Spleen (tissue), 11 donors: Measurements from ENCODE around the gene ATE1. TPM values are rescaled to one million over a fixed set of nuclear protein-coding genes. Genes with fewer than 3 reads are reported as not detected.

ENCODE experiments used
- DNase-seq: peaks from one replicate; pipeline ENCODE4 v3.0.0-alpha.2; 2020
- H3K27ac ChIP-seq, 8 donors: fragments of 200-600 bp; sonication (generic) in 7 of 8; 1 replicate in 4 of 8; 2 replicates in 4 of 8; pipeline versions ENCODE4 v1.5.0 to v1.8.0; 2016 to 2021; ENCODE audit warnings: inconsistent platforms in 4 of 8, mild to moderate bottlenecking in 4 of 8, moderate library complexity in 1 of 8
- H3K27me3 ChIP-seq, 7 donors: fragments of 200-600 bp; sonication (generic) in 6 of 7; replicated peaks in 1 of 7; 1 replicate in 4 of 7; 2 replicates in 3 of 7; pipeline versions ENCODE4 v1.5.0 to v1.8.0; 2016 to 2021; ENCODE audit warnings: inconsistent platforms in 3 of 7, mild to moderate bottlenecking in 1 of 7
- H3K36me3 ChIP-seq, 6 donors: fragments of 200-600 bp; sonication (generic) in 5 of 6; 1 replicate in 4 of 6; 2 replicates in 2 of 6; pipeline versions ENCODE4 v1.5.0 to v1.8.0; 2016 to 2021; ENCODE audit warnings: inconsistent platforms in 2 of 6
- H3K4me1 ChIP-seq, 6 donors: fragments of 200-600 bp; sonication (generic) in 5 of 6; 1 replicate in 3 of 6; 2 replicates in 3 of 6; pipeline versions ENCODE4 v1.5.0 to v1.8.0; 2016 to 2021; ENCODE audit warnings: inconsistent platforms in 3 of 6
- H3K4me3 ChIP-seq, 8 donors: fragments of 200-600 bp; sonication (generic) in 7 of 8; 1 replicate in 4 of 8; 2 replicates in 4 of 8; pipeline versions ENCODE4 v1.5.0 to v1.8.0; 2016 to 2021; ENCODE audit warnings: inconsistent platforms in 4 of 8, mild to moderate bottlenecking in 4 of 8, moderate library complexity in 2 of 8
- H3K9me3 ChIP-seq, 8 donors: fragments of 200-600 bp; sonication (generic) in 7 of 8; 1 replicate in 4 of 8; 2 replicates in 4 of 8; pipeline versions ENCODE4 v1.5.0 to v1.8.0; 2016 to 2021; ENCODE audit warnings: inconsistent platforms in 4 of 8
- CTCF ChIP-seq, 11 experiments: fragments of 200-600 bp in 7 of 11; fragments of 450-650 bp in 4 of 11; sonication (generic) in 4 of 11; IDR thresholded peaks in 8 of 11; conservative IDR thresholded peaks in 3 of 11; 1 replicate in 7 of 11; 2 replicates in 4 of 11; pipeline versions ENCODE4 v1.4.0 to v1.8.0; 2016 to 2021; ENCODE audit warnings: antibody characterized with exemption in 11 of 11, inconsistent platforms in 4 of 11, mild to moderate bottlenecking in 1 of 11
- POLR2A ChIP-seq, 3 donors: fragments of 450-650 bp; IDR thresholded peaks; one replicate each; pipeline ENCODE4 v1.5.1; 2017; ENCODE audit warnings: antibody characterized with exemption in 3 of 3, mild to moderate bottlenecking in 1 of 3
- POLR2AphosphoS5 ChIP-seq, 3 donors: sonication (generic); formaldehyde crosslinking; IDR thresholded peaks; one replicate each; pipeline ENCODE4 v1.5.1; 2017; ENCODE audit warnings: antibody characterized with exemption in 3 of 3
- WGBS, 5 donors: extraction: QIAGEN DNeasy Blood & Tissue Kit in 3 of 5; methylation state at CpG; one replicate each; pipeline versions ENCODE4 v1.1.5 to v1.1.7; 2013 to 2018; 5-methylcytosine and 5-hydroxymethylcytosine counted together
- intact Hi-C: fragments of 100-400 bp; cut with DNase I; formaldehyde crosslinking; loops from one replicate; pipeline ENCODE4 v1.15.0; 2023; ENCODE audit warnings: low total_unique reads
- polyA plus RNA-seq, 3 donors: library from polyadenylated mRNA; stranded (reverse); fragments of 200-250 nt; gene quantifications; one replicate each; pipeline ENCODE4 v1.2.1, GENCODE V29; 2013
- total RNA-seq, 7 donors: library from RNA; depleted of rRNA in 3 of 7; stranded (reverse); fragments of >200 nt in 3 of 7; fragmentation: NEBNext Ultra II Directional in 4 of 7; extraction: Animal tissue kit (Norgen Biotek cat#: 25700) in 4 of 7; gene quantifications; one replicate each; pipeline versions ENCODE4 v1.1.0 to v1.2.1, GENCODE V29; 2016 to 2021
- donor health status: healthy with polysubstance abuse.
- donor health status: DM: no; HTN: no; CAD: no; lungs with moderate emphysema.
- donor health status: DM: no; HTN: no; CAD: no.
- donor health status: Bipolar disorder and iron deficiency.
- donor health status: healthy.
- donor health status: DM: no; HTN: no; CAD: no.
- donor health status: DM: yes; HTN: yes; CAD: no.

ATE1 gene
- total and polyA plus RNA-seq, 10 donors, result 5.4 to 38.9 (median 29.9) TPM

GRCh38 chr10:121841862-121842261 is 86.0 kb downstream of the ATE1 start:
- Histone ChIP-seq H3K4me1 (no peaks in the 10 kb centered on the region), H3K27ac (no peak overlapping the region), H3K36me3 (peaks cover 0 to 61% (median 6%) of the 10 kb centered on the region in 6 donors), H3K27me3 (no peaks in the 10 kb centered on the region), H3K9me3 (peaks cover 0 to 19% (median 15%) of the 10 kb centered on the region in 8 donors), H3K4me3 (no peak overlapping the region)
- no peak for DNase-seq
- intact Hi-C loops, result no loop called here
- TF ChIP-seq POLR2AphosphoS5 (IDR thresholded peaks at IDR 0.05) (no peak), CTCF (IDR thresholded peaks at IDR 0.05 in 8 of 11, conservative IDR thresholded peaks at IDR 0.05 in 3 of 11) (no peak), POLR2A (IDR thresholded peaks at IDR 0.05) (no peak)

- TF ChIP-seq POLR2A (IDR thresholded peaks at IDR 0.05) (no peak), CTCF (IDR thresholded peaks at IDR 0.05 in 8 of 11, conservative IDR thresholded peaks at IDR 0.05 in 3 of 11) (no peak), POLR2AphosphoS5 (IDR thresholded peaks at IDR 0.05) (no peak)
Observed at GRCh38 chr10:121838931-121839330, 88.9 kb downstream of the ATE1 start.

GRCh38 chr10:121838149-121838548 is 89.7 kb downstream of the ATE1 start:
- no peak for DNase-seq
- Histone ChIP-seq H3K4me1 (no peaks in the 10 kb centered on the region), H3K4me3 (no peak overlapping the region), H3K36me3 (peaks cover 0 to 70% (median 13%) of the 10 kb centered on the region in 6 donors), H3K9me3 (no peaks in the 10 kb centered on the region), H3K27me3 (no peaks in the 10 kb centered on the region), H3K27ac (no peak overlapping the region)
- intact Hi-C loops, result no loop called here
- 51 to 88% (median 77%) methylated on average over 3 to 4 of the region's 4 CpGs for WGBS, 5 donors
- no peak for TF ChIP-seq POLR2AphosphoS5 (IDR thresholded peaks at IDR 0.05)

More at GRCh38 chr10:121838931-121839330, 88.9 kb downstream of the ATE1 start:
- intact Hi-C loops, result no loop called here
- Histone ChIP-seq H3K36me3 (peaks cover 0 to 62% (median 11%) of the 10 kb centered on the region in 6 donors), H3K4me1 (no peaks in the 10 kb centered on the region), H3K27me3 (no peaks in the 10 kb centered on the region), H3K9me3 (no peaks in the 10 kb centered on the region), H3K27ac (no peak overlapping the region), H3K4me3 (no peak overlapping the region)
- DNase-seq, result no peak
- WGBS, 5 donors, result 72 to 88% (median 81%) methylated on average over 4 of the region's 4 CpGs

GRCh38 chr10:121836171-121836570 is 91.7 kb downstream of the ATE1 start:
- 92 to 98% (median 95%) methylated on average over 6 of the region's 6 CpGs for WGBS, 5 donors
- Histone ChIP-seq H3K9me3 (no peaks in the 10 kb centered on the region), H3K27me3 (no peaks in the 10 kb centered on the region), H3K4me3 (no peak overlapping the region), H3K27ac (no peak overlapping the region), H3K4me1 (no peaks in the 10 kb centered on the region), H3K36me3 (peaks cover 2 to 81% (median 13%) of the 10 kb centered on the region in 6 donors)
- TF ChIP-seq POLR2AphosphoS5 (IDR thresholded peaks at IDR 0.05) (no peak), CTCF (IDR thresholded peaks at IDR 0.05 in 8 of 11, conservative IDR thresholded peaks at IDR 0.05 in 3 of 11) (no peak), POLR2A (IDR thresholded peaks at IDR 0.05) (no peak)
- no peak for DNase-seq
- intact Hi-C loops, result no loop called here

GRCh38 chr10:121835376-121835775 is 92.5 kb downstream of the ATE1 start:
- Histone ChIP-seq H3K36me3 (peaks cover 2 to 82% (median 13%) of the 10 kb centered on the region in 6 donors), H3K9me3 (no peaks in the 10 kb centered on the region), H3K27ac (no peak overlapping the region), H3K4me3 (no peak overlapping the region), H3K4me1 (no peaks in the 10 kb centered on the region), H3K27me3 (no peaks in the 10 kb centered on the region)
- intact Hi-C loops, result no loop called here
- TF ChIP-seq CTCF (IDR thresholded peaks at IDR 0.05 in 8 of 11, conservative IDR thresholded peaks at IDR 0.05 in 3 of 11) (no peak), POLR2A (IDR thresholded peaks at IDR 0.05) (no peak), POLR2AphosphoS5 (IDR thresholded peaks at IDR 0.05) (no peak)
- no peak for DNase-seq
- WGBS, 5 donors, result 74 to 88% (median 80%) methylated on average over 2 of the region's 2 CpGs
